Activated naive CD4-positive, alpha-beta T cell treated with anti-CD3 and anti-CD28 coated beads, Interleukin-2, amount 50 U/mL, for 24 hours (primary cell): Measurements from ENCODE around the gene EVX2.

Source experiments
- H3K27ac Mint-ChIP-seq: one replicate; pipeline ENCODE4 v1.8.0; 2021; ENCODE audit warnings: mild to moderate bottlenecking, mixed read lengths
- H3K27me3 Mint-ChIP-seq: one replicate; pipeline ENCODE4 v1.8.0; 2021; ENCODE audit warnings: mixed read lengths
- H3K36me3 Mint-ChIP-seq: one replicate; pipeline ENCODE4 v1.8.0; 2021; ENCODE audit warnings: mixed read lengths
- H3K4me1 Mint-ChIP-seq: one replicate; pipeline ENCODE4 v1.8.0; 2021; ENCODE audit warnings: mixed read lengths
- H3K4me3 Mint-ChIP-seq: one replicate; pipeline ENCODE4 v1.8.0; 2021; ENCODE audit warnings: mild to moderate bottlenecking, mixed read lengths
- H3K9me3 Mint-ChIP-seq: one replicate; pipeline ENCODE4 v1.8.0; 2021; ENCODE audit warnings: mixed read lengths

EVX2 gene

GRCh38 chr2:176124110-176124946 is 40.6 kb upstream of the EVX2 start:
- peaks cover 67% of the 10 kb centered on the region for H3K27me3 Mint-ChIP-seq
- H3K27ac Mint-ChIP-seq = no peak overlapping the region
- H3K9me3 Mint-ChIP-seq = no peaks in the 10 kb centered on the region
- no peaks in the 10 kb centered on the region for H3K36me3 Mint-ChIP-seq
- H3K4me3 Mint-ChIP-seq = peak overlapping the region; percentile 55
- H3K4me1 Mint-ChIP-seq = peaks cover 20% of the 10 kb centered on the region

- H3K36me3 Mint-ChIP-seq = no peaks in the 10 kb centered on the region
- peak overlapping the region; percentile 39 for H3K4me3 Mint-ChIP-seq
- H3K27me3 Mint-ChIP-seq = peaks cover 68% of the 10 kb centered on the region
- H3K4me1 Mint-ChIP-seq = peaks cover 14% of the 10 kb centered on the region
- no peak overlapping the region for H3K27ac Mint-ChIP-seq
- H3K9me3 Mint-ChIP-seq = peaks cover 5% of the 10 kb centered on the region
These were observed 39.8 kb upstream of the EVX2 start for GRCh38 chr2:176123411-176124109.

- H3K9me3 Mint-ChIP-seq = peaks cover 5% of the 10 kb centered on the region
- H3K27me3 Mint-ChIP-seq = peaks cover 67% of the 10 kb centered on the region
- H3K36me3 Mint-ChIP-seq = no peaks in the 10 kb centered on the region
- H3K27ac Mint-ChIP-seq = no peak within 1 kb of the TSS
- peak within 1 kb of the TSS; percentile 75 for H3K4me3 Mint-ChIP-seq
- H3K4me1 Mint-ChIP-seq = peaks cover 7% of the 10 kb centered on the region
These were observed 39.1 kb upstream of the EVX2 start, which contains the start of gene HOXD9 for GRCh38 chr2:176122683-176123410. HOXD9 (plus strand) TSS chr2:176122719; CDS start chr2:176122769, 50 bp downstream.

- Mint-ChIP-seq H3K9me3 (peaks cover 5% of the 10 kb centered on the region), H3K36me3 (no peaks in the 10 kb centered on the region), H3K27me3 (peaks cover 67% of the 10 kb centered on the region), H3K27ac (no peak overlapping the region), H3K4me1 (peaks cover 4% of the 10 kb centered on the region), H3K4me3 (peak overlapping the region; percentile 75)
These were observed 38.4 kb upstream of the EVX2 start for GRCh38 chr2:176122052-176122682.

GRCh38 chr2:176121190-176122051 is 37.7 kb upstream of the EVX2 start:
- Mint-ChIP-seq H3K4me1 (peaks cover 4% of the 10 kb centered on the region), H3K36me3 (peaks cover 2% of the 10 kb centered on the region), H3K4me3 (no peak overlapping the region), H3K27me3 (peaks cover 68% of the 10 kb centered on the region), H3K27ac (no peak overlapping the region), H3K9me3 (peaks cover 11% of the 10 kb centered on the region)

- Mint-ChIP-seq H3K9me3 (peaks cover 11% of the 10 kb centered on the region), H3K36me3 (peaks cover 2% of the 10 kb centered on the region), H3K27me3 (peaks cover 66% of the 10 kb centered on the region), H3K27ac (peak overlapping the region; percentile 8), H3K4me1 (peaks cover 4% of the 10 kb centered on the region), H3K4me3 (no peak overlapping the region)
These were observed 36.8 kb upstream of the EVX2 start for GRCh38 chr2:176120364-176121189.

GRCh38 chr2:176118601-176119339 is 35.0 kb upstream of the EVX2 start:
- Mint-ChIP-seq H3K9me3 (peaks cover 11% of the 10 kb centered on the region), H3K27me3 (peaks cover 63% of the 10 kb centered on the region), H3K36me3 (peaks cover 2% of the 10 kb centered on the region), H3K27ac (peak overlapping the region; percentile 63), H3K4me1 (peaks cover under 1% of the 10 kb centered on the region), H3K4me3 (no peak overlapping the region)

- Mint-ChIP-seq H3K9me3 (peaks cover 11% of the 10 kb centered on the region), H3K36me3 (peaks cover 2% of the 10 kb centered on the region), H3K27me3 (peaks cover 66% of the 10 kb centered on the region), H3K27ac (peak overlapping the region; percentile 66), H3K4me3 (no peak overlapping the region), H3K4me1 (no peaks in the 10 kb centered on the region)
These were observed 34.1 kb upstream of the EVX2 start for GRCh38 chr2:176117823-176118371.

- Mint-ChIP-seq H3K9me3 (peaks cover 11% of the 10 kb centered on the region), H3K27ac (peak overlapping the region; percentile 79), H3K36me3 (peaks cover 2% of the 10 kb centered on the region), H3K4me1 (no peaks in the 10 kb centered on the region), H3K4me3 (no peak overlapping the region), H3K27me3 (peaks cover 68% of the 10 kb centered on the region)
These were observed 33.5 kb upstream of the EVX2 start for GRCh38 chr2:176117162-176117822.

- Mint-ChIP-seq H3K27me3 (peaks cover 74% of the 10 kb centered on the region), H3K4me3 (no peak within 1 kb of the TSS), H3K9me3 (peaks cover 11% of the 10 kb centered on the region), H3K27ac (peak within 1 kb of the TSS; percentile 79), H3K36me3 (peaks cover 2% of the 10 kb centered on the region), H3K4me1 (no peaks in the 10 kb centered on the region)
These were observed 32.4 kb upstream of the EVX2 start, which contains the start of gene HOXD10 for GRCh38 chr2:176115883-176116813. HOXD10 (plus strand) TSS chr2:176116778; CDS start chr2:176116834, 56 bp downstream.

GRCh38 chr2:176114930-176115625 is 31.3 kb upstream of the EVX2 start:
- Mint-ChIP-seq H3K27ac (peak overlapping the region; percentile 55), H3K4me1 (no peaks in the 10 kb centered on the region), H3K9me3 (peaks cover 11% of the 10 kb centered on the region), H3K36me3 (peaks cover 2% of the 10 kb centered on the region), H3K4me3 (no peak overlapping the region), H3K27me3 (peaks cover 71% of the 10 kb centered on the region)
